Tibial nerve (tissue), 4 donors: Measurements from ENCODE around the gene PEAK3.

Experiments used
- EP300 ChIP-seq, 2 donors: sonication (generic); formaldehyde crosslinking; IDR thresholded peaks; one replicate each; pipeline ENCODE4 v1.6.1; 2017; ENCODE audit warnings: antibody characterized with exemption in 2 of 2, mild to moderate bottlenecking in 1 of 2
- POLR2A ChIP-seq, 2 donors: fragments of 450-650 bp; IDR thresholded peaks; one replicate each; pipeline ENCODE4 v1.6.1; 2017; ENCODE audit warnings: antibody characterized with exemption in 2 of 2, mild to moderate bottlenecking in 2 of 2, moderate library complexity in 2 of 2
- TF ChIP-seq, protein P1 (sequence below), 5 experiments: fragments of 200-600 bp in 3 of 5; fragments of 450-650 bp in 2 of 5; sonication (generic) in 3 of 5; IDR thresholded peaks; one replicate each; pipeline ENCODE4 v1.5.1; 2016 to 2019; ENCODE audit warnings: antibody characterized with exemption in 5 of 5, mild to moderate bottlenecking in 3 of 5, moderate library complexity in 2 of 5

DNA sequence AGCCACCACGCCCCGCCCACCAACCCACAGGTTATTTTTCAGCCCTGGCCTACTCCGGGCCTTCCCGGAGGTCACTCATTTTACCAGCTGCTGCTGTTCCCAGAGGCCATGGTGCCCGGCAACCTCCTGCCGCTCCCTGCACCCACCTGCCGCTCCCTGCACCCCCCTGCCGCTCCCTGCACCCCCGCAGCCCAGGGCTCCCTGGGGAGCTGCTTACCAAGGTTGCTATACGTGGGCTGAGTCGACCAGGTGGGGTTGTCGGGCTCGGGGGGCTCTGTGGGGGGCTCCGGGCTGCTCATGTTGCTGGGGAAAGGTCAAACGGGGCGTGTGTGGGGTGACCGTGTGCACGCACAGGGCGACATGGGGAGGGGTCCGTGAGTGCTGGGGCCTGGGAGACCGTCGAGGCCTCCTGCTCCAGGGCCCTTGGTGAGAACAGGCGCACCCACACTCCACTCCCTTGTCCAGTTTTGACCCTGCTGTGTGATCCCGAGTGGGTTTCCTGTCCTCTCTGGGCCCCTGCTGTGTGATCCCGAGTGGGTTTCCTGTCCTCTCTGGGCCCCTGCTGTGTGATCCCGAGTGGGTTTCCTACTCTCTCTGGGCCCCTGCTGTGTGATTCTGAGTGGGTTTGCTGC, 1.2 kb downstream of the PEAK3 start:
- TF ChIP-seq, protein P1, sequence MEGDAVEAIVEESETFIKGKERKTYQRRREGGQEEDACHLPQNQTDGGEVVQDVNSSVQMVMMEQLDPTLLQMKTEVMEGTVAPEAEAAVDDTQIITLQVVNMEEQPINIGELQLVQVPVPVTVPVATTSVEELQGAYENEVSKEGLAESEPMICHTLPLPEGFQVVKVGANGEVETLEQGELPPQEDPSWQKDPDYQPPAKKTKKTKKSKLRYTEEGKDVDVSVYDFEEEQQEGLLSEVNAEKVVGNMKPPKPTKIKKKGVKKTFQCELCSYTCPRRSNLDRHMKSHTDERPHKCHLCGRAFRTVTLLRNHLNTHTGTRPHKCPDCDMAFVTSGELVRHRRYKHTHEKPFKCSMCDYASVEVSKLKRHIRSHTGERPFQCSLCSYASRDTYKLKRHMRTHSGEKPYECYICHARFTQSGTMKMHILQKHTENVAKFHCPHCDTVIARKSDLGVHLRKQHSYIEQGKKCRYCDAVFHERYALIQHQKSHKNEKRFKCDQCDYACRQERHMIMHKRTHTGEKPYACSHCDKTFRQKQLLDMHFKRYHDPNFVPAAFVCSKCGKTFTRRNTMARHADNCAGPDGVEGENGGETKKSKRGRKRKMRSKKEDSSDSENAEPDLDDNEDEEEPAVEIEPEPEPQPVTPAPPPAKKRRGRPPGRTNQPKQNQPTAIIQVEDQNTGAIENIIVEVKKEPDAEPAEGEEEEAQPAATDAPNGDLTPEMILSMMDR (IDR thresholded peaks at IDR 0.05) = no peak
- TF ChIP-seq POLR2A (IDR thresholded peaks at IDR 0.05) (no peak), EP300 (IDR thresholded peaks at IDR 0.05) (no peak)
